Astrocyte of the spinal cord (primary cell): Measurements from ENCODE around the gene MAPK8.

Experiments used
- DNase-seq: peaks from one replicate; pipeline ENCODE4 v3.0.0; 2011; ENCODE audit warnings: low read depth, low spot score
- H3K4me3 ChIP-seq: 2 replicates; pipeline ENCODE4 v1.5.1; 2011; ENCODE audit warnings: low read depth, mild to moderate bottlenecking, low read length, moderate library complexity
- CTCF ChIP-seq: IDR thresholded peaks from 2 replicates; pipeline ENCODE4 v1.5.1; 2012; ENCODE audit warnings: low read depth, mild to moderate bottlenecking, low read length, inconsistent platforms
- in situ Hi-C: cut with HindIII; loops from 2 replicates; pipeline ENCODE4 v1.10.0; 2017; ENCODE audit warnings: low sequenced_read_pairs

Gene MAPK8

GRCh38 chr10:48381971-48382370, 75.5 kb downstream of the MAPK8 start:
- in situ Hi-C loops, result no loop called here
- TF ChIP-seq CTCF, result no peak
- DNase-seq, result no peak
- H3K4me3 ChIP-seq, result no peak overlapping the region

DNA sequence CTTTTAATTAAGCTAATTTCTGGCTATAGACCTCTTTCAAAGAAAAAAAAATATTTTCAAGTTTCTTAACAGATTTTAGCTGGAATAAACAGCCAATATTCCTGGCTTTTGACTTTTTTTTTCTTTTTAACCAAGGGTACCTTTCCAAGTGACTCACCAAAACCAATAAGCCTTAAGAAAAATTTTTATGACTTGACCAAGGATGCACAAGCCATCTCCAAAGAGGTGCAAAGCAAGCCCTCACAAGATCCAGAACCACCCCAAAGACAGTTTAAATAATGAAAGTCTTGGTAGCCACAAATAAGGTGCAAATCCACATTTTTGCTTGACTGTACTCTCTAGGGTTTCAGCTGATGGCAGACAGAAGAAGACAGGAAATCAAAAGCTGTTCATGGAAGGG, 76.5 kb downstream of the MAPK8 start:
- no peak for TF ChIP-seq CTCF
- DNase-seq, result no peak
- no peak overlapping the region for H3K4me3 ChIP-seq
- in situ Hi-C loops, result no loop called here

DNA sequence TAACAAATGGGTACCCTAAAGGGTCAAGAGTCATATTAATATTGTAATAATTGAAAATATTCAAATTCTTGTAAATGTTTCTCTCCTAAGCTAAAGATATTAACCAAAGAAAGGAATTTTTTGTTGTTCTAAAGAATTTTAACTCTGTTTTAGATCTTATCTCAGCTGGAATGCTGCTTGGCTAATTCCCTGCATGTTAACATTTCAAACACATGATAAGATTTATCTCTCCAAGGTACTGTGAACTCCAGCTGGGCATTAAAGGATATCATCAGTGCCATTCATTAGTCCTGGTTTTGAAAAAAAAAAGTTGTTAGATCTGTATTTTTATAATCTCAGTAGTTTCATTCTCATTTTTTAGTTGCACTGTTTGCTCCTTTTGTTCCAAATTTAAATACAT, 76.9 kb downstream of the MAPK8 start:
- no peak for DNase-seq
- in situ Hi-C loops, result no loop called here
- no peak for TF ChIP-seq CTCF
- H3K4me3 ChIP-seq, result no peak overlapping the region

DNA sequence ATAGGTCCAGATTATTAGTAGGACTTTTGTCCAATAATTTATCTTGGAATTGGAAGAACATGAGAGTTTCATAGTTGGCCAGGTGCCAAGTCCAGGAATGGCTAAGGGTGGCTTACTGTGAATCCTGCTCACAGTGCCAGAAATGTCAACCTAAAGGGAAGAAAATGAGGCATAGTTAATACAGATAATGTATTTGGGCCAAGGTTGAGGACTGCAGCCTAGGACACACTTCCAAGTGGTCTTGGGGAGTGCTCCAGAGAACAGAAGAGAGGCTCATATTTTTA, 78.2 kb downstream of the MAPK8 start:
- no peak for DNase-seq
- in situ Hi-C loops, result no loop called here
- no peak for TF ChIP-seq CTCF
- H3K4me3 ChIP-seq, result no peak overlapping the region

GRCh38 chr10:48389272-48389671, 82.8 kb downstream of the MAPK8 start:
- no peak for TF ChIP-seq CTCF
- DNase-seq, result no peak
- in situ Hi-C loops, result no loop called here
- H3K4me3 ChIP-seq, result no peak overlapping the region

GRCh38 chr10:48389846-48390557, 83.5 kb downstream of the MAPK8 start:
- in situ Hi-C loops, result no loop called here
- no peak for DNase-seq
- H3K4me3 ChIP-seq, result no peak overlapping the region
- no peak for TF ChIP-seq CTCF

DNA sequence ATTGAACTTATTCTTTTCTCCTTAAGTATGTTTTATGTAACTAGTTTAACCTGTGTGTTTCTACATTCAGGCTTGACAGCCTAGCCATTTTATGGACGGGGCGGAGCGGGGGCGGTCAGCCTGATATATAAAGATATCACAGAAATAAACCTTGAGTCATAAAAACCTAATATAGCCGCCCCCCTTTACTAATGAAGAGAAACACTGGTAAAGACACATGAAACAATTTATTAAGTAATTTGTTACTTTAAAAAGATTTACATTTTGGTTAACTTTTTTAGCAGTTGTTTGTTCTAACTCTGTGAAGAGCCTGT, 84.0 kb downstream of the MAPK8 start:
- TF ChIP-seq CTCF, result no peak
- in situ Hi-C loops, result no loop called here
- no peak for DNase-seq
- no peak overlapping the region for H3K4me3 ChIP-seq
